Measurements from ENCODE around the gene PROC. TPM values are rescaled to one million over a fixed set of nuclear protein-coding genes. Genes with fewer than 3 reads are reported as not detected.
A peak's percentile ranks its signal among the peaks of the same experiment; 100 is the strongest.

The PROC gene
- total RNA-seq (2014; rRNA removed; shearing (Covaris generic)), result not detected in 2 replicates
- polyA plus RNA-seq (2015; cell fraction: cytosol; rRNA removed), result not detected in 2 replicates
- polyA plus RNA-seq (2015; cell fraction: nucleus; rRNA removed), result 0.59 TPM in 1 of 2 replicates, not detected in the other

DNA sequence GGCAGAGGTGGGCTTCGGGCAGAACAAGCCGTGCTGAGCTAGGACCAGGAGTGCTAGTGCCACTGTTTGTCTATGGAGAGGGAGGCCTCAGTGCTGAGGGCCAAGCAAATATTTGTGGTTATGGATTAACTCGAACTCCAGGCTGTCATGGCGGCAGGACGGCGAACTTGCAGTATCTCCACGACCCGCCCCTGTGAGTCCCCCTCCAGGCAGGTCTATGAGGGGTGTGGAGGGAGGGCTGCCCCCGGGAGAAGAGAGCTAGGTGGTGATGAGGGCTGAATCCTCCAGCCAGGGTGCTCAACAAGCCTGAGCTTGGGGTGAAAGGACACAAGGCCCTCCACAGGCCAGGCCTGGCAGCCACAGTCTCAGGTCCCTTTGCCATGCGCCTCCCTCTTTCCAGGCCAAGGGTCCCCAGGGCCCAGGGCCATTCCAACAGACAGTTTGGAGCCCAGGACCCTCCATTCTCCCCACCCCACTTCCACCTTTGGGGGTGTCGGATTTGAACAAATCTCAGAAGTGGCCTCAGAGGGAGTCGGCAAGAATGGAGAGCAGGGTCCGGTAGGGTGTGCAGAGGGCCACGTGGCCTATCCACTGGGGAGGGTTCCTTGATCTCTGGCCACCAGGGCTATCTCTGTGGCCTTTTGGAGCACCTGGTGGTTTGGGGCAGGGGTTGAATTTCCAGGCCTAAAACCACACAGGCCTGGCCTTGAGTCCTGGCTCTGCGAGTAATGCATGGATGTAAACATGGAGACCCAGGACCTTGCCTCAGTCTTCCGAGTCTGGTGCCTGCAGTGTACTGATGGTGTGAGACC, at the start of gene PROC:
TSS of gene PROC (plus strand) at position 128 of the 812 bp plus-strand sequence. CDS start 1,516 bp downstream, outside the sequence.
- DNase-seq (ENCODE audit: low read depth, low spot score), result no peak
- in situ Hi-C loops (cut with HindIII; ENCODE audit: low pct_unique_long_range_greater_than_20kb, low sequenced_read_pairs), result no loop called here

DNA sequence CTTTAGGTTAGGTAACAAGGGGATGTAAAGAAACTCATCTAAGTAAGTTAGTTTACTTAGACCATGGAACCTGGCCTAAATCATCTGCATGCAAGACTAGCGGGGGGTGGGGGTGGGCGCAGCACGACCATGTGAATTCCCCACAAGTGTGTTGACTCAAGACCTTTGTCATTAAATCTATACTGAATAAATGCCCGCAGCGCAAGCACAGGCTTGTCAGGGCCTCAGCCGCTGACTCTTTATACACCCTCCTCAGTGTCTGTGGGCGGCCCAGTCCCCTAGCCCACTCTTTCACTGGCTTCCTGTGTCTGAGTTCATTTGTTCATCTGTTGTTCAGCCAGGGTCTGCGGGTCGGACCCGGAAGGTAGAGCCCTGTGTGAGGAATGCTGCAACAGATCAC, 48.2 kb upstream of the PROC start:
- in situ Hi-C loops (cut with HindIII; ENCODE audit: low pct_unique_long_range_greater_than_20kb, low sequenced_read_pairs), result no loop called here
- no peak for DNase-seq (ENCODE audit: low read depth, low spot score)

DNA sequence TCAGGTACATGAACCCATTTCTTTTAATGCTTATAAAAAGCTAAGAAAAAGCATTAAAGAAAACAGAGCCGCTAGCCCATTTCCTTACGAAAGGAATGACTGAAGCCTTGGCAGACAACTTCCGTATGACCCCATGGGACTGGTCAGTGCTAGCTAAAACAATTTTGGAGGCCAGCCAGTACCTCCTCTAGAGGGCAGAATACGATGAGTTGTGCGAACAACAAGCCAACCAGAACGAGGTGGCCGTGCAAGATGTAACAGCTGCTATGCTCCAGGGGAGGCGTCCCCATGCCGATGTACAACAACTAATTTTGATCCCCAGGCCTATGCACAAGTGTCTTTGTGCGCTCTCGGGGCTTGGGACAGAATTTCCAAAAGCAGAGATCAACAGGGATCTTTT, 47.2 kb upstream of the PROC start:
- in situ Hi-C loops (cut with HindIII; ENCODE audit: low pct_unique_long_range_greater_than_20kb, low sequenced_read_pairs), result no loop called here

DNA sequence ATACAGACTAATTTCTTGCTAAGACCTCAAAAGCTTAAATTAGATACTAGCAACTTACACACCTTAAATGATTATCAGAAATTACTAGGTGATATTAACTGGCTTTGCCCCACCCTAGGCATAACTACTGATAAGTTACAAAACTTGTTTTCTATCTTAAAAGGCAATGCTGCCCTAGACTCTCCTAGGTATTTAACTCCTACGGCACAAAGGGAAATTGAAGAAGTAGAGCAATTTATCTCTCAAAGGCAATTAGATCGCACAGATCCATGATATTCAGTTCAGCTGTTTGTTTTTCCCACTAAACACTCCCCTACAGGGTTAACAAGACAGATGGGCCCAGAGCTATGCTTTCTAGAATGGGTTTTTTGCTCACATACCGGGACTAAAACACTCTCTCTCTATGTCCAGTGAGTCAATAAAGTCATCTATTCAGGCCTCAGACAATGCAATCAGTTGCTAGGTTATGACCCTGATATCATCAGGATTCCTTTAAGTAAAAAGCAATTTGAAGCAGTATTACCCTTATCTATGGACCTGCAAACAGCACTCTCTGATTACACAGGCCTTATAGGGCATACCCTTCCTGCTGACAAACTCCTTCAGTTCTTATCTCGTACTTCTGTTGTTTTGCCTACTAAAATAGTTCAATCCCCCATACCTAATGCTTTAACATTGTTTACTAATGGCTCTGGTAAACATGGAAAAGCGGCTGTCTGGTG, 44.7 kb upstream of the PROC start:
- in situ Hi-C loops (cut with HindIII; ENCODE audit: low pct_unique_long_range_greater_than_20kb, low sequenced_read_pairs), result no loop called here
- DNase-seq (ENCODE audit: low read depth, low spot score), result no peak

More for the DNA sequence above, 47.2 kb upstream of the PROC start:
- peak; percentile 16 for DNase-seq (ENCODE audit: low read depth, low spot score)

DNA sequence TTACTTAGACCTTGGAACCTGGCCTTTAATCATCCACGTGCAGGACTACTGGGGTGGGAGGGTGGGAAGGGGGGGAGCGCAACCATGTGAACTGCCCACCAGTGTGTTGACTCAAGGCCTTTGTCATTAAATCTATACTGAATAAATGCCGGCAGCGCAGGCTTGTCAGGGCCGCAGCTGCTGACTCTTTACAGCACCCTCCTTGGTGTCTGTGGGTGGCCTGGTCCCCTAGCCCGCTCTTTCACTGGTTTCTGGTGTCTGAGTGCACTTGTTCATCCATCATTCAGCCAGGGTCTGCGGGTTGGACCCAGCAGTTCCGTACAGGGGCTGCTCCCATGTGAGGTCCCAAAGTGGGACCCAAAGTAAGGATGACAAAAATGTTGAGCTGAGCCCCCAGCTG, 42.0 kb upstream of the PROC start:
- in situ Hi-C loops (cut with HindIII; ENCODE audit: low pct_unique_long_range_greater_than_20kb, low sequenced_read_pairs), result no loop called here
- no peak for DNase-seq (ENCODE audit: low read depth, low spot score)

- in situ Hi-C loops (cut with HindIII; ENCODE audit: low pct_unique_long_range_greater_than_20kb, low sequenced_read_pairs), result no loop called here
- DNase-seq (ENCODE audit: low read depth, low spot score), result no peak
These were observed 41.0 kb upstream of the PROC start for GRCh38 chr2:127377262-127377661.

DNA sequence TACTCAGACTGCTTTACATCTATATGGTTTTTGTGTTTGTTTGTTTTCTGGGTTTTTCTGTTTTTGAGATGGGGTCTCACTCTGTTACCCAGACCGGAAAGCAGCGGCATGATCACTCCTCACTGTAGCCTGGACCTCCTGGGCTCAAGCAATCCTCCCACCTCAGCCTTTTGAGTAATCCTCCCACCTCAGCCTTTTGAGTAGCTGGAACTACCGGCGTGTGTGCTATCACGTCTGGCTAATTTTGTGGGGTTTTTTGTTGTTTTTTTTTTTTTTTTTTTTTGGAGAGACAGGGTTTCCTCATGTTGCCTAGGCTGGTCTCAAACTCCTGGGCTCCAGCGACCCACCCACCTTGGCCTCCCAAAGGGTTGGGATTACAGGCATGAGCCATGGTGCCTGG, 39.5 kb upstream of the PROC start:
- in situ Hi-C loops (cut with HindIII; ENCODE audit: low pct_unique_long_range_greater_than_20kb, low sequenced_read_pairs), result no loop called here
- no peak for DNase-seq (ENCODE audit: low read depth, low spot score)

DNA sequence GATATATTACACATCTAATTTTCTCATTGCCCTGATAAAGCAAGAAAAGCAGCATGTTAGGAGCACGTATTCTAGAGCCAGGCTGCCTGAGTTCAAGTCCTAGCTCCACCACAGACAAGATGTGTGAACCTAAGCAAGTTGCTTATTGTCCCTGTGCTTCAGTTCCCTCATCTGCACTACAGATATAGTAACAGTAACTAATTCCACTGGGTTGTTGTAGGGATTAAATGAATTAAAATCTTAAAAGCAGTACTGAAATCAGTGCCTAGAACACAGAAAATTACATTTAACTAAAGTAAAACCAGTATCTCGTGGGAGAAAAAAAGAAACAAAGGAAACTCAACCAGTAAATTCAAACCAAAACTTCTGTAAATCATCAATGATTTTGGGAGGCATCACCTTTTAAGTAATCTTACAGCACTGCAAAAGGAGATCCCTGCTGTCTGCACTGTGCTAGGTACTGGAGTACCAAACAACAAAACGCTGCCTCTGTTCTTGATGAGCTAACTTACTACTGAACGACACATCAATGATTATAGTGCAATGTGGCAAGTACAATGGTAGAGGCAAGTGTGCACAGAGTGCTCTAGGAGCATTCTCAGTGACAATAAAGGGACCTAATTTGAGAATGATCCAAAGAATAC, 38.4 kb upstream of the PROC start:
- in situ Hi-C loops (cut with HindIII; ENCODE audit: low pct_unique_long_range_greater_than_20kb, low sequenced_read_pairs), result no loop called here
- no peak for DNase-seq (ENCODE audit: low read depth, low spot score)

DNA sequence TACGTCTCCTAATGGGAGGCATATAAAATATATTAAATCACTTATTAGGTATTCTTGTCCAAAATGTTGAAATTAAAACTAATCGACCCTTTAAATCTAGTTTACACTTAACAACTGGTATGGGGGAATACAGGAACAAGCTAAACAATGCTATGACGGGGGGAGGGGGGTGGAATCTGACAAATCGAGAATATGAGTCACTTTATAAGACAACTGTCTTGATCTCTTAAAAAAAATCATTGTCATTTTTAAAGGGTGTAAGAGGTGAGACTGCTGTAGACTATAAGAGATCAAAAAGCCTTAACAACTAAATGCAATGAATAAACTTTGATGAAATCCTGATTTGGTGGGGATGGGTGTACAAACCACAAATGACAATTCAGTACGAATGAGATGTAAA, 36.5 kb upstream of the PROC start:
- DNase-seq (ENCODE audit: low read depth, low spot score), result no peak
- in situ Hi-C loops (cut with HindIII; ENCODE audit: low pct_unique_long_range_greater_than_20kb, low sequenced_read_pairs), result no loop called here

- DNase-seq (ENCODE audit: low read depth, low spot score), result no peak
- in situ Hi-C loops (cut with HindIII; ENCODE audit: low pct_unique_long_range_greater_than_20kb, low sequenced_read_pairs), result no loop called here
These were observed 35.4 kb upstream of the PROC start for GRCh38 chr2:127382831-127383230.

DNA sequence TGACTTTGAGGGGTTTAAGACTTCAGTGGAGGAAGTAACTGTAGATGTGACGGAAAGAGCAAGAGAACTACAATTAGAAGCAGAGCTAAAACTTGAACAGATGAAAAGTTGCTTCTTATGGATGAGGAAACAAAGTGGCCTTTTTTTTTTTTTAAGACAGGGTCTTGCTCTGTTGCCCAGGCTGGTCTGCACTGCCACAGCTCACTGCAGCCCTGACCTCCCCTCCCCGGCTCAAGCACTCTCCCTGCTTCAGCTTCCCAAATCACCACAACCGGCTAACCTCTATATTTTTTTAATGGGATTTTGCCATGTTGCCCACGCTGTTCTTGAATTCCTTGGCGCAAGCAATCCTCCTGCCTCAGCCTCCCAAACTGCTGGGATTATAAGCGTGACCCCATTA, 33.7 kb upstream of the PROC start:
- DNase-seq (ENCODE audit: low read depth, low spot score), result no peak
- in situ Hi-C loops (cut with HindIII; ENCODE audit: low pct_unique_long_range_greater_than_20kb, low sequenced_read_pairs), result no loop called here

GRCh38 chr2:127386246-127386645, 32.0 kb upstream of the PROC start:
- DNase-seq (ENCODE audit: low read depth, low spot score), result no peak
- in situ Hi-C loops (cut with HindIII; ENCODE audit: low pct_unique_long_range_greater_than_20kb, low sequenced_read_pairs), result no loop called here

GRCh38 chr2:127386764-127387654, 31.2 kb upstream of the PROC start:
- in situ Hi-C loops (cut with HindIII; ENCODE audit: low pct_unique_long_range_greater_than_20kb, low sequenced_read_pairs), result no loop called here
- DNase-seq (ENCODE audit: low read depth, low spot score), result peak; percentile 84

- in situ Hi-C loops (cut with HindIII; ENCODE audit: low pct_unique_long_range_greater_than_20kb, low sequenced_read_pairs), result no loop called here
- peak; percentile 85 for DNase-seq (ENCODE audit: low read depth, low spot score)
These were observed 30.4 kb upstream of the PROC start, which contains the start of gene MAP3K2 for GRCh38 chr2:127387655-127388422. Gene MAP3K2 (minus strand): TSS chr2:127387975. CDS start chr2:127343129, 44,846 bp downstream.

DNA sequence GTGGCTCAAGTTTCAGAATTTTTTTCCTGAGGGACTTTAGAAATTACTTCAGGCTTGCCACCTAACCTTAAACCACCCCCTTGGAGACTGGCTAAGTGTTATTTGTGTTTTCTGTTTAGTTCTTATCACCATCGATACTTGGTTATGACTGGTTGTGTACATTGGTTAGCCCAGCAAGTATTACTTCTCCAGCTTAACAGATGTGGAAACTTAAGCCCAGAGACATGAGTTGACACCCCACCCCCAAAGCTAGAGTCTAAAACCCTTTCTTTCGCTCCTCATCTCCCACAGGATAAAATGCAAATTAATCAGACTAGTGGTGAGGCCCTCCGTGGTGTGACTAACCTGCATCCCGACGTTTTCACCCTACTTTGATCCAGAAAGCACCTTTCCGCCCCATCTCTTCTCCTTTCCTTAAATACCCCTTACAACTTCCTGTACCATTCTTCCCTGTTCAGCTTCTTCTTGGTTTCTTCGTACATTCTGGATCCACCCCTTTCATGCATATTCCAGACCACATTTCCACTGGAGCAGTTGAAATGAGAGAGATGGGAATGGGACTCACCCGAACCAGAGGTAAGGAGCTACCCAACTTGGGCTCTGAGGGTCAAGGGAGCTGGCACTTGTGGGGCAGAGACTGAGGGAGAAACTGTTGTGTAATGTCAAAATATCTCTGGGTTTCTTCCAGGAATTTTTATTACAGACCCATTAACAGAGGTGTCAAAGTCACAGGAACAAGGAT, 29.6 kb upstream of the PROC start:
- in situ Hi-C loops (cut with HindIII; ENCODE audit: low pct_unique_long_range_greater_than_20kb, low sequenced_read_pairs), result no loop called here
- no peak for DNase-seq (ENCODE audit: low read depth, low spot score)
